Activated CD4-positive, alpha-beta memory T cell treated with anti-CD3 and anti-CD28 coated beads, Interleukin-2, amount 10 ng/mL, durations not matched to agents 7 days and 5 days (primary cell): Measurements from ENCODE around the gene SLC38A10. TPM values are rescaled to one million over a fixed set of nuclear protein-coding genes. Genes with fewer than 3 reads are reported as not detected.
"Not testable (repeated sequence)": the region's sequence is repeated elsewhere in the genome, so short reads cannot be mapped to it uniquely, and the experiment has no call there.

Source experiments
- CTCF ChIA-PET: fragments of 350-600 bp; sonication (Branson Sonifier 250); formaldehyde crosslinking; loops from one replicate; lab custom pipeline; 2021; ENCODE audit warnings: antibody characterized with exemption, inconsistent platforms; lab: Charles Lee
- POLR2A ChIA-PET: fragments of 350-600 bp; sonication (Branson Sonifier 250); formaldehyde crosslinking; loops from one replicate; lab custom pipeline; 2021; ENCODE audit warnings: antibody characterized with exemption; lab: Charles Lee
- DNase-seq: peaks from one replicate; pipeline ENCODE4 v3.0.0-alpha.2; 2020
- H3K27ac Mint-ChIP-seq: one replicate; pipeline ENCODE4 v1.8.0; 2021; ENCODE audit warnings: mild to moderate bottlenecking, mixed read lengths
- H3K27me3 Mint-ChIP-seq: one replicate; pipeline ENCODE4 v1.8.0; 2021; ENCODE audit warnings: mixed read lengths
- H3K36me3 Mint-ChIP-seq: one replicate; pipeline ENCODE4 v1.8.0; 2021; ENCODE audit warnings: low read depth, mixed read lengths
- H3K4me1 Mint-ChIP-seq: one replicate; pipeline ENCODE4 v1.8.0; 2021; ENCODE audit warnings: mixed read lengths
- H3K4me3 Mint-ChIP-seq: one replicate; pipeline ENCODE4 v1.8.0; 2021; ENCODE audit warnings: mild to moderate bottlenecking, mixed read lengths
- H3K9me3 Mint-ChIP-seq: one replicate; pipeline ENCODE4 v1.8.0; 2021; ENCODE audit warnings: mixed read lengths
- total RNA-seq, 2 experiments: library from RNA; stranded (reverse); gene quantifications; one replicate each; pipeline ENCODE4 v1.2.3, GENCODE V29; 2021

Gene SLC38A10
- total RNA-seq, 2 experiments from 2014 or later, result 112 to 114 TPM

GRCh38 chr17:81312624-81313325, 17.7 kb upstream of the SLC38A10 start:
- Mint-ChIP-seq H3K9me3 (no peaks in the 10 kb centered on the region), H3K27me3 (peaks cover 7% of the 10 kb centered on the region), H3K4me1 (peaks cover 3% of the 10 kb centered on the region), H3K36me3 (no peaks in the 10 kb centered on the region), H3K27ac (no peak overlapping the region), H3K4me3 (no peak overlapping the region)
- DNase-seq, result no peak
- ChIA-PET CTCF (no interaction called here), POLR2A (interaction anchor here (1.2 kb wide), 1 partner anchor 13 kb away, joined by 3 read pairs; no protein-coding TSS in a partner anchor)

- Mint-ChIP-seq H3K36me3 (no peaks in the 10 kb centered on the region), H3K4me1 (peaks cover 3% of the 10 kb centered on the region), H3K9me3 (no peaks in the 10 kb centered on the region), H3K27me3 (peaks cover 7% of the 10 kb centered on the region), H3K27ac (no peak overlapping the region), H3K4me3 (no peak overlapping the region)
- POLR2A ChIA-PET, result no interaction called here
- no peak for DNase-seq
- CTCF ChIA-PET, result no interaction called here
These were observed 16.8 kb upstream of the SLC38A10 start for GRCh38 chr17:81311946-81312345.

GRCh38 chr17:81310949-81311550, 15.9 kb upstream of the SLC38A10 start:
- CTCF ChIA-PET, result no interaction called here

GRCh38 chr17:81309859-81310839, 15.0 kb upstream of the SLC38A10 start:
- ChIA-PET POLR2A (interaction anchor here (2.6 kb wide), 1 partner anchor 15 kb away, joined by 10 read pairs; the partner anchor contains the start of gene SLC38A10), CTCF (no interaction called here)
- Mint-ChIP-seq H3K4me3 (no peak overlapping the region), H3K27ac (no peak overlapping the region), H3K4me1 (peaks cover 3% of the 10 kb centered on the region), H3K36me3 (no peaks in the 10 kb centered on the region), H3K9me3 (no peaks in the 10 kb centered on the region), H3K27me3 (peaks cover 7% of the 10 kb centered on the region)
- no peak for DNase-seq

More at GRCh38 chr17:81310949-81311550, 15.9 kb upstream of the SLC38A10 start:
- Mint-ChIP-seq H3K9me3 (no peaks in the 10 kb centered on the region), H3K4me1 (peaks cover 3% of the 10 kb centered on the region), H3K4me3 (no peak overlapping the region), H3K27me3 (peaks cover 7% of the 10 kb centered on the region), H3K36me3 (no peaks in the 10 kb centered on the region), H3K27ac (no peak overlapping the region)
- POLR2A ChIA-PET, result no interaction called here
- DNase-seq, result no peak

- Mint-ChIP-seq H3K4me3 (no peak overlapping the region), H3K27ac (no peak overlapping the region), H3K4me1 (peaks cover 3% of the 10 kb centered on the region), H3K9me3 (no peaks in the 10 kb centered on the region), H3K27me3 (peaks cover 7% of the 10 kb centered on the region), H3K36me3 (no peaks in the 10 kb centered on the region)
- POLR2A ChIA-PET, result interaction anchor here (2.6 kb wide), 1 partner anchor 14 kb away, joined by 10 read pairs; the partner anchor contains the start of gene SLC38A10
- CTCF ChIA-PET, result no interaction called here
- DNase-seq, result peak; percentile 46
These were observed 14.2 kb upstream of the SLC38A10 start for GRCh38 chr17:81309140-81309858.

- H3K9me3 Mint-ChIP-seq, CTCF ChIA-PET, H3K4me3 Mint-ChIP-seq, H3K27me3 Mint-ChIP-seq, DNase-seq, H3K27ac Mint-ChIP-seq, H3K4me1 Mint-ChIP-seq, H3K36me3 Mint-ChIP-seq: not testable (repeated sequence)
- POLR2A ChIA-PET, result interaction anchor here (2.6 kb wide), 1 partner anchor 13 kb away, joined by 10 read pairs; the partner anchor contains the start of gene SLC38A10
These were observed 13.7 kb upstream of the SLC38A10 start for GRCh38 chr17:81308784-81309139.

GRCh38 chr17:81307636-81308560, 12.8 kb upstream of the SLC38A10 start:
- CTCF ChIA-PET, result no interaction called here
- Mint-ChIP-seq H3K27ac (no peak overlapping the region), H3K4me3 (no peak overlapping the region), H3K9me3 (no peaks in the 10 kb centered on the region), H3K4me1 (peaks cover 3% of the 10 kb centered on the region), H3K36me3 (no peaks in the 10 kb centered on the region), H3K27me3 (peaks cover 7% of the 10 kb centered on the region)
- DNase-seq, result no peak
- POLR2A ChIA-PET, result interaction anchor here (2.6 kb wide), 1 partner anchor 12 kb away, joined by 10 read pairs; the partner anchor contains the start of gene SLC38A10

- Mint-ChIP-seq H3K27ac (no peak overlapping the region), H3K4me3 (no peak overlapping the region), H3K9me3 (no peaks in the 10 kb centered on the region), H3K36me3 (no peaks in the 10 kb centered on the region), H3K4me1 (peaks cover 3% of the 10 kb centered on the region), H3K27me3 (peaks cover 7% of the 10 kb centered on the region)
- DNase-seq, result no peak
- ChIA-PET POLR2A (no interaction called here), CTCF (no interaction called here)
These were observed 11.9 kb upstream of the SLC38A10 start for GRCh38 chr17:81306898-81307510.

GRCh38 chr17:81306491-81306890, 11.4 kb upstream of the SLC38A10 start:
- no peaks in the 10 kb centered on the region for H3K36me3 Mint-ChIP-seq
- no peak overlapping the region for H3K27ac Mint-ChIP-seq
- H3K4me3 Mint-ChIP-seq, result no peak overlapping the region
- DNase-seq, result no peak
- H3K9me3 Mint-ChIP-seq, result no peaks in the 10 kb centered on the region
- CTCF ChIA-PET, result no interaction called here
- peaks cover 7% of the 10 kb centered on the region for H3K27me3 Mint-ChIP-seq
- peaks cover 3% of the 10 kb centered on the region for H3K4me1 Mint-ChIP-seq
- POLR2A ChIA-PET, result no interaction called here

GRCh38 chr17:81305051-81305630, 10.0 kb upstream of the SLC38A10 start:
- Mint-ChIP-seq H3K4me3 (no peak overlapping the region), H3K9me3 (no peaks in the 10 kb centered on the region), H3K4me1 (peaks cover 3% of the 10 kb centered on the region), H3K27me3 (peaks cover 4% of the 10 kb centered on the region), H3K36me3 (no peaks in the 10 kb centered on the region), H3K27ac (no peak overlapping the region)
- ChIA-PET CTCF (no interaction called here), POLR2A (interaction anchor here (2.4 kb wide), 1 partner anchor 10 kb away, joined by 12 read pairs; the partner anchor contains the start of gene SLC38A10)
- DNase-seq, result no peak
